A673 (cell line): Measurements from ENCODE around the gene SSH2. TPM values are rescaled to one million over a fixed set of nuclear protein-coding genes. Genes with fewer than 3 reads are reported as not detected.

Experiments used
- BruUV-seq: library from RNA; stranded (reverse); fragments of 400-500 nt; replicated peaks from 2 replicates; lab custom pipeline; 2021; lab: Mats Ljungman, UMichigan
- CTCF ChIA-PET: fragments of 300-600 bp; sonication (Branson Sonifier 250); formaldehyde crosslinking; loops from one replicate; lab custom pipeline; 2022; ENCODE audit warnings: antibody characterized with exemption; lab: Charles Lee
- POLR2A ChIA-PET: fragments of 300-600 bp; sonication (Branson Sonifier 250); formaldehyde crosslinking; loops from one replicate; lab custom pipeline; 2022; ENCODE audit warnings: antibody characterized with exemption; ENCODE audit not compliant: low non-redundant PET; lab: Charles Lee
- DNase-seq: peaks from one replicate; pipeline ENCODE4 v3.0.0-alpha.2; 2015; ENCODE audit warnings: low spot score
- H3K27ac ChIP-seq: fragments of 200-600 bp; sonication (generic); 2 replicates; pipeline ENCODE4 v1.5.1; 2016; ENCODE audit warnings: mixed run types, low read depth, mild to moderate bottlenecking, mixed read lengths, antibody characterized with exemption, low read length; ENCODE audit not compliant: poor library complexity, severe bottlenecking
- H3K27me3 ChIP-seq: fragments of 200-600 bp; sonication (generic); replicated peaks from 2 replicates; pipeline ENCODE4 v1.6.1; 2017; ENCODE audit warnings: mixed run types, low read depth, mild to moderate bottlenecking, mixed read lengths, antibody characterized with exemption, low read length; ENCODE audit not compliant: insufficient read depth, poor library complexity
- H3K36me3 ChIP-seq: fragments of 200-600 bp; sonication (generic); 2 replicates; pipeline ENCODE4 v1.6.1; 2016; ENCODE audit warnings: mixed run types, mild to moderate bottlenecking, mixed read lengths, antibody characterized with exemption, low read length; ENCODE audit not compliant: insufficient read depth, poor library complexity, severe bottlenecking
- H3K4me1 ChIP-seq: fragments of 200-600 bp; sonication (generic); 2 replicates; pipeline ENCODE4 v1.6.1; 2017; ENCODE audit warnings: mixed run types, mild to moderate bottlenecking, mixed read lengths, antibody characterized with exemption, low read length; ENCODE audit not compliant: insufficient read depth, poor library complexity, severe bottlenecking
- H3K4me3 ChIP-seq: fragments of 200-600 bp; sonication (generic); 2 replicates; pipeline ENCODE4 v1.5.1; 2016; ENCODE audit warnings: low read depth, mixed run types, mild to moderate bottlenecking, mixed read lengths, low read length; ENCODE audit not compliant: poor library complexity, severe bottlenecking
- H3K9me3 ChIP-seq: fragments of 200-600 bp; sonication (generic); 2 replicates; pipeline ENCODE4 v1.6.1; 2016; ENCODE audit warnings: mixed run types, low read depth, mild to moderate bottlenecking, mixed read lengths, antibody characterized with exemption, low read length; ENCODE audit not compliant: poor library complexity, severe bottlenecking
- EZH2 ChIP-seq: fragments of 200-600 bp; sonication (generic); IDR thresholded peaks from 2 replicates; pipeline ENCODE4 v1.6.1; 2017; ENCODE audit warnings: borderline replicate concordance, low read depth, mild to moderate bottlenecking, mixed read lengths, antibody characterized with exemption, low read length; ENCODE audit not compliant: poor library complexity, severe bottlenecking
- intact Hi-C: fragments of 100-400 bp; cut with micrococcal nuclease; formaldehyde crosslinking; loops from one replicate; pipeline ENCODE4 v1.10.0; 2022; ENCODE audit not compliant: unreplicated experiment
- total RNA-seq: library from RNA; stranded (reverse); gene quantifications from 2 replicates; pipeline ENCODE4 v1.2.3, GENCODE V29; 2021
- TF ChIP-seq, protein P1 (sequence below): fragments of 300-800, 200-600 bp; sonication (generic); conservative IDR thresholded peaks from 2 replicates; pipeline ENCODE4 v1.5.1; 2017; ENCODE audit warnings: low read depth, mild to moderate bottlenecking, antibody characterized with exemption, low read length, moderate library complexity, mixed read lengths

The SSH2 gene
- total RNA-seq, 1 experiment from 2014 or later, result 75.5 TPM

DNA sequence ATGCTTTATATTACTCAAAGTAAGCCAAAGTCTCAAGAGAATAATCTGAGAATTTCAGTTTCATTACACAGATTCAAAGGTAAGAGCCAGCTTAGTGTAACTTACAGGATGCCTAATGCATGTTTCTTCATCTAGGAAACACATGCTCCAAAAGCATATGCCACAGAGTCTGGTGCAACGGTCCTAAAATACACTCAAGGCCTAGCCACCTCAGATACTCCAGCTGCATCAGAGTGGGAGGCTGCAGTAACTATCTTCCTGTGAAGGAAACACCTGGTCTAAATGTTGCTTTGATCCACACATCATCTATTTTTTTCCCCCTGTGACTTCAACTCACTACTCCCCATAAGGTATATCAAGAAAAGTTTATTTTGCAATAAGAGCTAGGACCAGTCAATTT lies 255.7 kb downstream of the SSH2 start:
- intact Hi-C loops, result no loop called here
- TF ChIP-seq, protein P1, sequence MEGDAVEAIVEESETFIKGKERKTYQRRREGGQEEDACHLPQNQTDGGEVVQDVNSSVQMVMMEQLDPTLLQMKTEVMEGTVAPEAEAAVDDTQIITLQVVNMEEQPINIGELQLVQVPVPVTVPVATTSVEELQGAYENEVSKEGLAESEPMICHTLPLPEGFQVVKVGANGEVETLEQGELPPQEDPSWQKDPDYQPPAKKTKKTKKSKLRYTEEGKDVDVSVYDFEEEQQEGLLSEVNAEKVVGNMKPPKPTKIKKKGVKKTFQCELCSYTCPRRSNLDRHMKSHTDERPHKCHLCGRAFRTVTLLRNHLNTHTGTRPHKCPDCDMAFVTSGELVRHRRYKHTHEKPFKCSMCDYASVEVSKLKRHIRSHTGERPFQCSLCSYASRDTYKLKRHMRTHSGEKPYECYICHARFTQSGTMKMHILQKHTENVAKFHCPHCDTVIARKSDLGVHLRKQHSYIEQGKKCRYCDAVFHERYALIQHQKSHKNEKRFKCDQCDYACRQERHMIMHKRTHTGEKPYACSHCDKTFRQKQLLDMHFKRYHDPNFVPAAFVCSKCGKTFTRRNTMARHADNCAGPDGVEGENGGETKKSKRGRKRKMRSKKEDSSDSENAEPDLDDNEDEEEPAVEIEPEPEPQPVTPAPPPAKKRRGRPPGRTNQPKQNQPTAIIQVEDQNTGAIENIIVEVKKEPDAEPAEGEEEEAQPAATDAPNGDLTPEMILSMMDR, result no peak
- no peak for TF ChIP-seq EZH2
- no peak overlapping the region for H3K4me3 ChIP-seq
- CTCF ChIA-PET, result no interaction called here
- H3K4me1 ChIP-seq, result peaks cover 13% of the 10 kb centered on the region
- DNase-seq, result no peak
- H3K27ac ChIP-seq, result no peak overlapping the region
- no peaks in the 10 kb centered on the region for H3K27me3 ChIP-seq
- H3K36me3 ChIP-seq, result peaks cover 61% of the 10 kb centered on the region
- no TSS peak for BruUV-seq
- no peaks in the 10 kb centered on the region for H3K9me3 ChIP-seq
- POLR2A ChIA-PET, result interaction anchor here (0.5 kb wide), 1 partner anchor 178 kb away, joined by 9 read pairs; no protein-coding TSS in a partner anchor

DNA sequence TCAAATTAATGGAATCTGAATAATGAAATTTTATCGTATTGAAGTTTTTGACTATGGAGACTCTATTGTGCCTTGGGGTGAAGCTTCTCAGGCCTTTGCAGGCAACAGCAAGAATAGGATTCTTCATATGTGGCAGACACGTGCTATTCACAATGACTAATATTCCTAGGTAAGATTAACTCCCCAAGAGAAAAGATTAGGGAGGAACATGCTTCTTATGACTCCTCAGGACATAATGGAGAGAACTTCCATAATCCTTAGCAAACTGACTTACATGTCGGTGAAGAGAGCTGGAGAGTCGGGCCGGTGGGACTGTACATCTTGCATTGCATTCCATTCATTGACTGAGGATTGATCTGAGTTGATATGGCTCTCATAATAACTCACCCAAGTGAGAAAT lies 258.4 kb downstream of the SSH2 start:
- DNase-seq, result no peak
- POLR2A ChIA-PET, result no interaction called here
- H3K27ac ChIP-seq, result peak overlapping the region; percentile 54
- peaks cover 75% of the 10 kb centered on the region for H3K36me3 ChIP-seq
- no peaks in the 10 kb centered on the region for H3K27me3 ChIP-seq
- CTCF ChIA-PET, result no interaction called here
- H3K4me3 ChIP-seq, result no peak overlapping the region
- intact Hi-C loops, result no loop called here
- TF ChIP-seq, protein P1, result no peak
- no peak for TF ChIP-seq EZH2
- no peaks in the 10 kb centered on the region for H3K4me1 ChIP-seq
- no TSS peak for BruUV-seq
- H3K9me3 ChIP-seq, result no peaks in the 10 kb centered on the region

DNA sequence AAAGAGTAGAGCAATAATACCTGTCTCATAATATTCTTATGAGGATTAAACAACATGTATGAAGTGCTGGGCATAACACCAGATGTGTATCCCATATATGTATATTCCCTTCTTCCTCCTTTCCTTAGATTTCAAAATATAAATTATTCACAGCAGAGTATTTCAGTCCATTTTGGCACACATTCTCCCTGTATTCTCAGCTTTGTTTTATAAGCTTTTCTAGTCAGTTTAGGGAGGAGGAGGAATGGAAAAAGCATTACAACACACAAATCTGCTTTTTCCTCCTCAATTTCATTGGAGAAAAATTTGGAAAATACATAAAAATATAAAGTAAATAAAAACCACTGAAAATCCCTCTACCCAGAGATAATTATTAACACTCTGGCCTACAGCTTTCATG lies 260.8 kb downstream of the SSH2 start:
- ChIA-PET CTCF (no interaction called here), POLR2A (no interaction called here)
- no peak for DNase-seq
- no peak overlapping the region for H3K4me3 ChIP-seq
- no peaks in the 10 kb centered on the region for H3K27me3 ChIP-seq
- no peaks in the 10 kb centered on the region for H3K9me3 ChIP-seq
- intact Hi-C loops, result no loop called here
- peaks cover 18% of the 10 kb centered on the region for H3K4me1 ChIP-seq
- peaks cover 84% of the 10 kb centered on the region for H3K36me3 ChIP-seq
- TF ChIP-seq, protein P1, result no peak
- TF ChIP-seq EZH2, result no peak
- no TSS peak for BruUV-seq
- no peak overlapping the region for H3K27ac ChIP-seq
